Osteoblast (primary cell): ENCODE data around the gene TACR2. TPM values are rescaled to one million over a fixed set of nuclear protein-coding genes. Genes with fewer than 3 reads are reported as not detected.

Experiments used
- DNase-seq: peaks from one replicate; pipeline ENCODE4 v3.0.0; 2011; ENCODE audit warnings: low spot score, mixed read lengths; ENCODE audit not compliant: insufficient read length; ENCODE audit errors: missing footprints
- H2AFZ ChIP-seq: 2 replicates; pipeline ENCODE4 v1.6.0; 2011; ENCODE audit warnings: mild to moderate bottlenecking, low read length
- H3K27ac ChIP-seq: 2 replicates; pipeline ENCODE4 v1.5.1; 2011; ENCODE audit warnings: mild to moderate bottlenecking, low read depth, low read length, moderate library complexity
- H3K27me3 ChIP-seq: 2 replicates; pipeline ENCODE4 v1.6.0; 2012; ENCODE audit warnings: mild to moderate bottlenecking, control low read depth, inconsistent platforms, low read length, moderate library complexity; ENCODE audit not compliant: insufficient read depth
- H3K36me3 ChIP-seq: 2 replicates; pipeline ENCODE4 v1.5.1; 2011; ENCODE audit warnings: mild to moderate bottlenecking, low read length, control low read depth, moderate library complexity; ENCODE audit not compliant: insufficient read depth
- H3K4me1 ChIP-seq: 2 replicates; pipeline ENCODE4 v1.5.1; 2011; ENCODE audit warnings: mild to moderate bottlenecking, low read length, control low read depth, moderate library complexity; ENCODE audit not compliant: insufficient read depth
- H3K4me2 ChIP-seq: 2 replicates; pipeline ENCODE4 v1.6.0; 2011; ENCODE audit warnings: mild to moderate bottlenecking, low read length; ENCODE audit not compliant: insufficient read depth
- H3K4me3 ChIP-seq: fragments of 200-600 bp; sonication (generic); 3 replicates; pipeline ENCODE4 v1.5.1; 2012; ENCODE audit warnings: mild to moderate bottlenecking, low read length, inconsistent platforms; ENCODE audit not compliant: insufficient read depth
- H3K79me2 ChIP-seq: 2 replicates; pipeline ENCODE4 v1.6.0; 2012; ENCODE audit warnings: mild to moderate bottlenecking, low read length, control low read depth, inconsistent platforms; ENCODE audit not compliant: insufficient read depth
- H3K9me3 ChIP-seq: 2 replicates; pipeline ENCODE4 v1.5.1; 2011; ENCODE audit warnings: low read depth, low read length, control low read depth
- H4K20me1 ChIP-seq: 2 replicates; pipeline ENCODE4 v1.6.0; 2012; ENCODE audit warnings: mild to moderate bottlenecking, low read length, control low read depth; ENCODE audit not compliant: insufficient read depth
- CTCF ChIP-seq: IDR thresholded peaks from 2 replicates; pipeline ENCODE4 v1.5.1; 2011; ENCODE audit warnings: mild to moderate bottlenecking, low read depth, low read length, moderate library complexity; ENCODE audit errors: extremely low read depth
- total RNA-seq: library from RNA; depleted of rRNA; stranded (reverse); fragments of >200 nt; gene quantifications from 2 replicates; pipeline ENCODE4 v1.2.3, GENCODE V29; 2012

TACR2 gene
- total RNA-seq, 1 donor = 0.36 TPM

- H3K79me2 ChIP-seq = no peaks in the 10 kb centered on the region
- no peak for TF ChIP-seq CTCF
Measured at GRCh38 chr10:69459893-69460575, 43.3 kb upstream of the TACR2 start.

DNA sequence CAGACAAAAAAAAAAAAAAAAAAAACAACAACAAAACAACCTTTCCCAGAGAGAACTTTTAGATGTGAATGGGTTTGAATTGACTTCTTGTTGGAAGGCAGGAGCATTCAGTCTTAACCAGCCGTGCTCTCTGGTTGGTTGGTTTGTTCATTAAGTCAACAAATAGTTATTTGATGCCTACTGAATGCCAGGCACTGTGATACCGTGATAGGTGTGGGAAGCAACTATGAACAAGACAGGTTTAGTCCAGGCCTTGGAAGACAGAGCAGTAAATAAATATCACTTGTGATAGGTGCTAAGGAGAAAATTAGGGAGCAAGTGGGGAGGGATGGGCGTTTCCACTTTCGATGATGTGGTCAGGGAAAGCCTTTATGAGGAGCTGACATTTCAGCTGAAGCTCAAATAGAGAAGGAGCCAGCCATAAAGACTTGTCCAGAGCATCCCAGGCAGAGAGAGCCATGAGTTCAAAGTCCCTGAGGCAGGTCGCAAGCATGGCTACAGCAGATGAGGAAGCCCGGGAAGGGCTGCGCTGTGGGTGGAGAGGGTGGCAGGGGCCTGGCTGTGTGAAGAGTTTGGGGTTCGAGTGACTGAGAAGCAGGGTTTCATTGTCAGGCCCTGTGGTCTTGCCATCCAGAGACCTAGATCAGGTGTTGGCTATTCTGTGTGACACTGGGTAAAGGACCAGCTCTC is 42.5 kb upstream of the TACR2 start:
- H3K27me3 ChIP-seq = no peaks in the 10 kb centered on the region
- H4K20me1 ChIP-seq = no peaks in the 10 kb centered on the region
- no peak for DNase-seq
- H3K4me3 ChIP-seq = no peak overlapping the region
- peaks cover 4% of the 10 kb centered on the region for H3K4me1 ChIP-seq
- H2AFZ ChIP-seq = no peak overlapping the region
- no peaks in the 10 kb centered on the region for H3K36me3 ChIP-seq
- H3K27ac ChIP-seq = no peak overlapping the region
- no peaks in the 10 kb centered on the region for H3K79me2 ChIP-seq
- no peaks in the 10 kb centered on the region for H3K9me3 ChIP-seq
- no peak overlapping the region for H3K4me2 ChIP-seq
- no peak for TF ChIP-seq CTCF

More at GRCh38 chr10:69459893-69460575, 43.3 kb upstream of the TACR2 start:
- H2AFZ ChIP-seq = no peak overlapping the region
- H3K27ac ChIP-seq = no peak overlapping the region
- H3K4me2 ChIP-seq = no peak overlapping the region
- no peaks in the 10 kb centered on the region for H4K20me1 ChIP-seq
- H3K36me3 ChIP-seq = no peaks in the 10 kb centered on the region
- DNase-seq = no peak
- H3K27me3 ChIP-seq = no peaks in the 10 kb centered on the region
- no peaks in the 10 kb centered on the region for H3K9me3 ChIP-seq
- no peak overlapping the region for H3K4me3 ChIP-seq
- H3K4me1 ChIP-seq = peaks cover 4% of the 10 kb centered on the region

DNA sequence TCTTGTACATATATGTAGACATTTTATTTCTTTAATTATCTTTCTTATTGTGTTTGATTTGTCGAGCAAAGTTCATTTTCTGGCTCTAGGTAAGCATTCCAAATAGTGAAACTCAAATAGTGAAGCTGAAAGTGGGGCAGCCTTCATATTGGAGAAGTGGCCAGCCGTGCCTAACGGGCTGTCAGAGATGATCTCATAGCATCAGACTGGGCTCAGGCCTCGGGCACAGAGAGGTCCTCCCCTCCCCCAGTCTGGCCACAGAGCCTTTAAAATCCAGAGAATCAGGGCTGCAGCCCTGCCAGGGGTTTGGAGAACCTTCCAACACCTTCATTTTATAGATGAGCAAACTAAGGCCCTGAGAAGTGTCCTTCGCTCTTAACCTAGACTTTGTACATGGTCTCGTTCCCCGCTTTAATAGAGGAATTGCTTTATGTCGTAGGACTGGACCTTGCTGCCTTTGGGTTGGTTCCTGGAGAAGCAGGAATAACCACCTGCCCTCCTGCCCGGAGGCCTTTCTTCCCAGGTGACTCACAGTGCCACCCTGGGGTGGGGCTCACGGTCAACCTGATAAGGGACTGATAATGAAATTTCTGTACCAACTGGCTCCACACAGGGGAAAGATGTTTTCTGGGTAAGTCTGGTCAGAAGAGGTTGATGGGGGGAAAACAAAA is 41.8 kb upstream of the TACR2 start:
- Histone ChIP-seq H4K20me1 (no peaks in the 10 kb centered on the region), H3K27ac (no peak overlapping the region), H2AFZ (no peak overlapping the region), H3K79me2 (no peaks in the 10 kb centered on the region), H3K27me3 (no peaks in the 10 kb centered on the region), H3K9me3 (no peaks in the 10 kb centered on the region), H3K36me3 (no peaks in the 10 kb centered on the region), H3K4me1 (peaks cover 4% of the 10 kb centered on the region), H3K4me3 (no peak overlapping the region), H3K4me2 (no peak overlapping the region)
- DNase-seq = no peak
- no peak for TF ChIP-seq CTCF

DNA sequence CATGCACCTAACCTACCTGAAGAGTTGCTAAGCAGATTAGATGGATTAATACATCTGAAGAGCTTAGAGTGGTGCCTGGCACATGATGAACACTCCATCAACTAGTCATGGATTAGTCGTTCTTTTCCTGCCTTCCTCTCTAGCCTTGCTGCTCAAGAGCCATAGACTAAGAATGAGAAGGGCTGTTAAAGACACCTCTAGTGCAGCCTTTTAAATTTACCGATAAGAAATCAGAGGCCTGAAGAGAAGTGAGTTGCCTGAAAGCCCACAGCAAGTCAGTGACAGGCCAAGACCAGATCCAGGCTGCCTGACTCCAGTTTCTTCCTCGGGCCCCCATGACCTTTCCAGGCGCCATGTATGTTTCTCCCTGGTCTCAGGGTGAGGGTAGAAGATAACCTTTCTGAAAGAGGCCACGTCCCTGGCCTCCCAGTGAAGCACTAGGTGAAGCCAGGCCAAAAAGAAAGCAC is 41.1 kb upstream of the TACR2 start:
- H3K4me1 ChIP-seq = peaks cover 4% of the 10 kb centered on the region
- H4K20me1 ChIP-seq = no peaks in the 10 kb centered on the region
- H3K36me3 ChIP-seq = no peaks in the 10 kb centered on the region
- H3K79me2 ChIP-seq = no peaks in the 10 kb centered on the region
- DNase-seq = no peak
- no peak for TF ChIP-seq CTCF
- H3K27ac ChIP-seq = no peak overlapping the region
- H3K4me3 ChIP-seq = no peak overlapping the region
- no peak overlapping the region for H3K4me2 ChIP-seq
- no peak overlapping the region for H2AFZ ChIP-seq
- H3K27me3 ChIP-seq = no peaks in the 10 kb centered on the region
- H3K9me3 ChIP-seq = no peaks in the 10 kb centered on the region
